ENCODE measurements around the gene TFG.

Gene TFG

GRCh38 chr3:100698736-100699135 is 10.6 kb upstream of the TFG start:
- no peaks in the 10 kb centered on the region for H3K4me1 ChIP-seq (ENCODE audit: control insufficient read depth, low read length)
- no peaks in the 10 kb centered on the region for H3K9me3 ChIP-seq (ENCODE audit: control insufficient read depth, insufficient read depth, low read length)
- no peak for TF ChIP-seq EZH2phosphoT487 (IDR thresholded peaks at IDR 0.05; ENCODE audit: borderline replicate concordance, low read length)
- TF ChIP-seq CTCF (IDR thresholded peaks at IDR 0.05; ENCODE audit: low read depth, low read length, poor library complexity, severe bottlenecking): no peak
- H3K27ac ChIP-seq (ENCODE audit: low read depth, low read length): no peak overlapping the region
- H3K79me2 ChIP-seq (ENCODE audit: control insufficient read depth, low read length): no peaks in the 10 kb centered on the region
- no peaks in the 10 kb centered on the region for H3F3A ChIP-seq (ENCODE audit: control insufficient read depth, insufficient read depth)
- H3K36me3 ChIP-seq (ENCODE audit: control insufficient read depth, low read length): no peaks in the 10 kb centered on the region
- 0 out of 2 replicates have a peak, but pooled peaks cover 2% of the 10 kb centered on the region for H3K27me3 ChIP-seq (ENCODE audit: control insufficient read depth, low read length)
- H3K4me3 ChIP-seq (ENCODE audit: low read length): no peak overlapping the region
- no peak overlapping the region for H3K4me2 ChIP-seq (ENCODE audit: low read length)
- no peaks in the 10 kb centered on the region for H3K9me2 ChIP-seq (replicated peaks; ENCODE audit: control insufficient read depth, low read length)
- H4K20me1 ChIP-seq (ENCODE audit: control insufficient read depth, insufficient read depth, low read depth, low read length): no peaks in the 10 kb centered on the region

- Histone ChIP-seq H3K27me3 (ENCODE audit: control insufficient read depth, low read length) (0 out of 2 replicates have a peak, but pooled peaks cover under 1% of the 10 kb centered on the region), H3F3A (ENCODE audit: control insufficient read depth, insufficient read depth) (no peaks in the 10 kb centered on the region), H3K4me1 (ENCODE audit: control insufficient read depth, low read length) (no peaks in the 10 kb centered on the region), H3K4me2 (ENCODE audit: low read length) (no peak overlapping the region), H3K27ac (ENCODE audit: low read depth, low read length) (no peak overlapping the region), H3K9me3 (ENCODE audit: control insufficient read depth, insufficient read depth, low read length) (no peaks in the 10 kb centered on the region), H3K4me3 (ENCODE audit: low read length) (no peak overlapping the region), H3K79me2 (ENCODE audit: control insufficient read depth, low read length) (no peaks in the 10 kb centered on the region), H3K9me2 (replicated peaks; ENCODE audit: control insufficient read depth, low read length) (no peaks in the 10 kb centered on the region), H3K36me3 (ENCODE audit: control insufficient read depth, low read length) (no peaks in the 10 kb centered on the region), H4K20me1 (ENCODE audit: control insufficient read depth, insufficient read depth, low read depth, low read length) (no peaks in the 10 kb centered on the region)
- TF ChIP-seq CTCF (IDR thresholded peaks at IDR 0.05; ENCODE audit: low read depth, low read length, poor library complexity, severe bottlenecking): no peak
- no peak for TF ChIP-seq EZH2phosphoT487 (IDR thresholded peaks at IDR 0.05; ENCODE audit: borderline replicate concordance, low read length)
Measured at GRCh38 chr3:100700708-100701107, 8.6 kb upstream of the TFG start.

DNA sequence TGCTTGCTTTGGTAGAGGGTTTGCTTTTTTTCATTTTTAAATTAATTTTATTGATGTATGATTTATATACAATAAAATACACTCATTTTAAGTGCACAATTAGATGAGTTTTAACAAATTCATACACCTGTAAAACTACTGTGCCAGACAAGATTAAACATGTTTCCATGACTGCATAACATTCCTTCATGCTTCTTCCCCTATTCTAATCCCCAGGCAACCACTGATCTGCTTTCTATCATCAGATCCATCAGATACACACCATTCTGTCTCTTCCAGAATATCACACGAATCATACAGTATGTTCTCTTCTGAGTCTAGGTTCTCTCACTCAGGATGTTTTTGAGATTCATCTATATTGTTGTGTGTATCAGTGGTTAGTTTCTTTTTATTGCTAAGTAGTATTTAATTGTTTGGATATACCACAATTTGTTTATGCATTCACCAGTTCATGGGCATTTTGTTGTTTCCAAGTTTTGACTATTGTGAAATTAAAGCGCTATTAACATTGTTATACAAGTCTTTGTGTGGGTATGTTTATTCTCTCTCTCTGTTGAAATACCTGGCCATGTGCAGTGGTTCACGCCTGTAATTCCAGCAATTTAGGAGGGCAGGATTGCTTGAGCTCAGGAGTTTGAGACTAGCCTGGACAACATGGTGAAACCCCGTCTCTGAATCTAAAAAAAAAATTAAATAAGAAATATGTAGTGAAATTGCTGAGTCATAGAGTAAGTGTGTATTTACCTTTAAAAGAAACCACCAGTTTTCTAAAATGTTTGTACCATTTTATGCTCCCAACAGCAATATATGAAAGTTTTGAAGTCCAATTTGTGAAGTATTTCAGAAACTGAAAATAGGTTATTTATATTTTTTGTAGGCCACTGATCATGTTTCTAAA is 7.0 kb upstream of the TFG start:
- no peak overlapping the region for H3K27ac ChIP-seq (ENCODE audit: low read depth, low read length)
- H3K4me2 ChIP-seq (ENCODE audit: low read length): no peak overlapping the region
- H3K9me2 ChIP-seq (replicated peaks; ENCODE audit: control insufficient read depth, low read length): no peaks in the 10 kb centered on the region
- no peaks in the 10 kb centered on the region for H3K27me3 ChIP-seq (ENCODE audit: control insufficient read depth, low read length)
- H3K4me3 ChIP-seq (ENCODE audit: low read length): no peak overlapping the region
- TF ChIP-seq CTCF (IDR thresholded peaks at IDR 0.05; ENCODE audit: low read depth, low read length, poor library complexity, severe bottlenecking) (no peak), EZH2phosphoT487 (IDR thresholded peaks at IDR 0.05; ENCODE audit: borderline replicate concordance, low read length) (no peak)
- H3F3A ChIP-seq (ENCODE audit: control insufficient read depth, insufficient read depth): no peaks in the 10 kb centered on the region
- H3K4me1 ChIP-seq (ENCODE audit: control insufficient read depth, low read length): no peaks in the 10 kb centered on the region
- no peaks in the 10 kb centered on the region for H3K36me3 ChIP-seq (ENCODE audit: control insufficient read depth, low read length)
- no peaks in the 10 kb centered on the region for H3K9me3 ChIP-seq (ENCODE audit: control insufficient read depth, insufficient read depth, low read length)
- H4K20me1 ChIP-seq (ENCODE audit: control insufficient read depth, insufficient read depth, low read depth, low read length): no peaks in the 10 kb centered on the region
- no peaks in the 10 kb centered on the region for H3K79me2 ChIP-seq (ENCODE audit: control insufficient read depth, low read length)

Measured in DOHH2 (cell line).